Mononuclear cell (primary cell): ENCODE measurements around the gene DCAF10. TPM values are rescaled to one million over a fixed set of nuclear protein-coding genes. Genes with fewer than 3 reads are reported as not detected.
"Not testable (repeated sequence)": the region's sequence is repeated elsewhere in the genome, so short reads cannot be mapped to it uniquely, and the experiment has no call there.

Experiments used
- H3K27me3 ChIP-seq: 2 replicates; pipeline ENCODE4 v1.6.0; 2011; ENCODE audit warnings: low read length, control low read depth; ENCODE audit not compliant: insufficient read depth
- H3K4me1 ChIP-seq: 2 replicates; pipeline ENCODE4 v1.5.1; 2011; ENCODE audit warnings: mild to moderate bottlenecking, low read length, control low read depth; ENCODE audit not compliant: insufficient read depth
- H3K4me3 ChIP-seq: 2 replicates; pipeline ENCODE4 v1.5.1; 2011; ENCODE audit warnings: mild to moderate bottlenecking, low read length, moderate library complexity
- H3K9me3 ChIP-seq: 2 replicates; pipeline ENCODE4 v1.5.1; 2011; ENCODE audit warnings: low read depth, mild to moderate bottlenecking, control low read depth, low read length
- total RNA-seq: library from RNA; depleted of rRNA; stranded (reverse); fragments of >200 nt; gene quantifications from one replicate; pipeline ENCODE4 v1.2.3, GENCODE V29; 2012

Gene DCAF10
- total RNA-seq, 1 donor: 8.8 TPM

DNA sequence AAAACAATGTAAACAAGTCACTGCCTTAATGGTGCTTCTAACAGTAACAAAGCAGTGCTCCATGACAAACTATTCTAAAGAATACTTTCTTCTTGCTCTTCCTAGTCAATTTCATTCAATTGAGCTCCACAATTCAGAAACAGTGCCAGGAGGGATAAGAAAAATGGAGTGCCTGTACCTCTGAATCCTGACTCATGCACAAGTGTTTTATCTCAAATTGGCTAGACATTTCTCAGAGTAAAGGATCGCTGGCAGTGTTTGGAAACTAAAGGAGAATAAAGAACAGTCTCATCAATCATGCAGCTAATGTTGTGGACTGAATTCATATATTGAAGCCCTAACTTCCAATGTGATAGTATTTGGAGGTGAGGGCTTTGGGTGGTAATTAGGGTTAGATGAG is 75.8 kb downstream of the DCAF10 start:
- Histone ChIP-seq H3K4me3 (no peak overlapping the region), H3K9me3 (no peaks in the 10 kb centered on the region), H3K4me1 (no peaks in the 10 kb centered on the region), H3K27me3 (no peaks in the 10 kb centered on the region)

DNA sequence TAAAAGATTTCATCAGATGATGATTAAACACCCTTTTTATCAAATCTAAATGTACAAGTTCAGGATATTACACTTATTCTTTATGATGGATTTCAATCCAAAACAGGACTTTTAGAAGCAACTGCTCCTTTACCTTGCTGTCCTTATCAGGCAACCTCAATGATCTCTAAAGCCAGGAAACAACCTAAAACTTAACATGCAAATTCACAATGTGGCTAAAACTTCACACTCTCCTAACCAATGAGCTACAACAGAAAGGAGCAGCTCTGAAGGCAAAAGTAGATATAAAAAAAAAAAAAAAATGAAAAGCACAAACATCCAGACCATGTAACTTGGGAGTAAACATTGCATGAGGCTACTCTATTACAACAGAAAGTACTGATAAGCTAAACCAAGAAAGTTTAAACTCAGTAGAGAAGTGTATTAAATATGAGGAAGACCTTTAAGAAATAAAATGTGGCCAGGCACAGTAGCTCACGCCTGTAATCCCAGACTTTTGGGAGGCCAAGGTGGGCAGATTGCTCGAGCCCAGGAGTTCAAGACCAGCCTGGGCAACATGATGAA is 80.4 kb downstream of the DCAF10 start:
- H3K4me3 ChIP-seq: no peak overlapping the region
- H3K9me3 ChIP-seq: no peaks in the 10 kb centered on the region
- no peaks in the 10 kb centered on the region for H3K27me3 ChIP-seq
- no peaks in the 10 kb centered on the region for H3K4me1 ChIP-seq

DNA sequence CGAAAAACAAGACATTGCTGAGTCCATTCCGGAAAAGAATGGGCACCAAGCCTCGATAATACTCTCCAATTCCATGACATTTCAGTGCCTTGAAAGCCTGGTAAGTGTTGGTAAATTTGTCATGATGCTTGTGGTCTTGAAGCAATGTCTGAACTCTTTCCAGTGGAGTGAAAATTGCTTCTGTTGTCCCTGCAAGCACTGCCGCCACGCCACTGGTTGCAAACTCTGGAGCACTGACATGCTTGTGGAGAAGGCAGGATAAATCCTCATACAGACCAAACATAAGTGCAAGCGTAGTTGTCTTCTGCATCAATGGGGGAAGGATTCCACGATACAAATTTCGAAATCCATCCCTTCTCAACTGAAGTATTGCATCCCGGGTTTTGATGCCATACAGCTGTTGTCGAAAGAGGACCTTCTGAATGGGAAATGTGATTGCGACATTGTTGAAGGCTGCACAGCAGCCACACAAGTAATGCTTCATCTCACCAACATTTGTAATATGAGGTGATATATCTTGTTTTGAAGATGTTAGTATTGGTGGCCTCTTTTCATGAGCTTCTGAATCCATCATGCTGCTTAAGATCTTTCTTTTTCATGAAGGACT is 87.5 kb downstream of the DCAF10 start:
- not testable (repeated sequence) for H3K4me3 ChIP-seq, H3K9me3 ChIP-seq, H3K4me1 ChIP-seq, H3K27me3 ChIP-seq

DNA sequence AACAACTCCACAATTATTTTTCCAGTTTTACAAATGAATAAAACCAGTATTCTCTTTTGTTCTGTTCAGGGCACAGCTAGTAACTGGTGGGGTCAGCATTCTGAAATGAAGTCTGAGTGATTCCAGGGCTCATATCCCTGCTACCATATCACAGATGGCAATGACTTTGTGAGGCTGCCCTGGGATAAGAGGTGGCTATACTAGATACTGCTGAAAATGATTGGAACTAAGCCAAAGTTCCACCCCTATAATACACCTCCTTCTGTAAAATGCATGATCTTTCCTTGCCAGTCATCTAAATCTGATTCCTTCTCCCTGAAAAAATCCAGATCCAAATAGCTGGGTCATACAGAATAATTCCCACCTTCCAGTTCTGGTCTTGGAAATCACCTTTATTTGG is 88.9 kb downstream of the DCAF10 start:
- peaks cover 9% of the 10 kb centered on the region for H3K4me1 ChIP-seq
- no peak overlapping the region for H3K4me3 ChIP-seq
- no peaks in the 10 kb centered on the region for H3K27me3 ChIP-seq
- no peaks in the 10 kb centered on the region for H3K9me3 ChIP-seq

DNA sequence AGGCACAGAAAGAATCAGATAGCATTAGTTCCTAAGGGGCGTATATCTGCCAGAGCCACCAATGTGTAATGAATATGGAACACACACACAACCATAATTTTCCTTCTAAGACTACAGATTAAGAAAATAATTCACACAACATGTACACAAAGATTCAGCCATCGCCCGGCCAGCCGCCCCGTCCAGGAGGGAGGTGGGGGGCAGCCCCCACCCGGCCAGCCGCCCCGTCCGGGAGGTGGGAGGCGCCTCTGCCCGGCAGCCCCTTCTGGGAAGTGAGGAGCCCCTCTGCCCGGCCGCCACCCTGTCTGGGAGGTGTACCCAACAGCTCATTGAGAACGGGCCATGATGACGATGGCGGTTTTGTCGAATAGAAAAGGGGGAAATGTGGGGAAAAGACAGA is 90.4 kb downstream of the DCAF10 start:
- not testable (repeated sequence) for H3K4me1 ChIP-seq, H3K4me3 ChIP-seq, H3K27me3 ChIP-seq, H3K9me3 ChIP-seq

DNA sequence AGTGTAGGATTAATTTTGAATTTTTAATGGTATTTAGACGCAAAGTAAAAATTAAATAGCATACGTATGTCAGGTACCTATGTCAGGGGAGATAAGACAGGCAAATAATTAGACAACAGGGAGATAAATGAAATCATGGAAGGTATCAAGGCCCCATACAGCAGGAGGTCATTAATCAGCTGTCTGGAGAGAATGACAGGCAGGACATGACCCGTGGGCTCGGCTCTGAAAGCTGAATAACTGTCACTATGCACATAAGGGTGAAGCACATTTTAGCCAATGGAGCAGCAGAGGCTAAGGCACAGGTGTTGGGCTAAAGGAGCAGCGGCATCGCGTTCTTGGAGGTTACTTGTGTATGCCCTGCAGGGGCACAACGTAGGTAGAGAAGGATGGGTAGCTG is 91.5 kb downstream of the DCAF10 start:
- H3K9me3 ChIP-seq: no peaks in the 10 kb centered on the region
- no peak overlapping the region for H3K4me3 ChIP-seq
- H3K4me1 ChIP-seq: peaks cover 9% of the 10 kb centered on the region
- no peaks in the 10 kb centered on the region for H3K27me3 ChIP-seq

DNA sequence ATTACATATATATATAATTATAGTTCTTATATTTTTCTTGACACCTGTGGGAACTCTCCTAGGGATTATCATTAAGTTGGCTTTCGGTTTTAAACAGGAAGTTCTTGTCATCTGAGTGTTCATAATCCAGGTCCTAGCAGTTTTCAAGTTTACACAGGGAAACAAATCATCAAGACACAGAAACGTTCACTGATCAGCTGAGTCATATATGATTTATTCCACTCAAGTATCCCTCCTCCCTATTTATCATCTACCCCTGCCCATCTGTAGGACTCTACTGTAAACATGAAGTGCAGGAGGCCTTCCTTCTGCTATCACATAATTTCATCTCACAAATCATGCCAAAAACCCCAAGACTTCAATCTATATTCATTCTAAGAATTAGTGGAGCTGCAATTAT is 97.1 kb downstream of the DCAF10 start:
- Histone ChIP-seq H3K4me3 (no peak overlapping the region), H3K27me3 (no peaks in the 10 kb centered on the region), H3K9me3 (no peaks in the 10 kb centered on the region), H3K4me1 (peaks cover 2% of the 10 kb centered on the region)

DNA sequence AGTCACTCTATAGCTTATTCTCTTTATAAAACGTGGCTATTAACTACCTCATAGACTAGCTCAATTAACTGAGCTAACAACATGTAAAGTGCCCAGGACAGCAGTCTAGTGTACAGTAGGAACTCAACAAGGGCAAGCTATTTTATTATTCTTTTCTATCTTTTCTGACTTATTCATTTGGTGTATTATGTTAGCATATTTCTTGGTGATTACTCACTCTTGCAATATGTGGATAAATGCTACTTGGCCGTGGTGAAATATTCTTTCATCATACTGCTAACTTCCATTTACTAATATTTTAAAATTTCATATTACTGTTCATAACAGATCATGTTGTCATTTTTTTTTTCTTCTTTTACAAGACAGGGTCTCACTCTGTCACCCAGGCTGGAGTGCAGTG is 98.4 kb downstream of the DCAF10 start:
- H3K9me3 ChIP-seq: no peaks in the 10 kb centered on the region
- H3K27me3 ChIP-seq: no peaks in the 10 kb centered on the region
- H3K4me3 ChIP-seq: no peak overlapping the region
- peaks cover 11% of the 10 kb centered on the region for H3K4me1 ChIP-seq

DNA sequence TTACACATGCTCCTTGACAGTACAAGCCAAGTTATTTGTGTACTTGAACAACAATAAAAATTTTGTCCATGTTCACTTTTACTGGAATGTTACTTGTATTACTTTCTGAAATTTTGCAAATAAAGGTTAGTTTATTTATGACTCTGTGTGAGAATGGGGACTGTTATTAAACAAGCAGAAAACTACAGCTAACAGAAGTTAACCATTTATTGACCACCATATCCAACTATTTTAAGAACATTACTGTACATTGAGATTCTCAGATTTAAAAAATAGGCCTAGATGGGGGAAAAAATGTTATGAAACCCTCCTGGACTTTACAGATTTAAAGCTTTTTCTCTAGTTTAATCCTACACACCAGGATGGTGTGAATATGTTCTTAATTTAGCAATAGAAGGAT is 101.5 kb downstream of the DCAF10 start:
- H3K9me3 ChIP-seq: no peaks in the 10 kb centered on the region
- no peak overlapping the region for H3K4me3 ChIP-seq
- no peaks in the 10 kb centered on the region for H3K27me3 ChIP-seq
- peaks cover 19% of the 10 kb centered on the region for H3K4me1 ChIP-seq

DNA sequence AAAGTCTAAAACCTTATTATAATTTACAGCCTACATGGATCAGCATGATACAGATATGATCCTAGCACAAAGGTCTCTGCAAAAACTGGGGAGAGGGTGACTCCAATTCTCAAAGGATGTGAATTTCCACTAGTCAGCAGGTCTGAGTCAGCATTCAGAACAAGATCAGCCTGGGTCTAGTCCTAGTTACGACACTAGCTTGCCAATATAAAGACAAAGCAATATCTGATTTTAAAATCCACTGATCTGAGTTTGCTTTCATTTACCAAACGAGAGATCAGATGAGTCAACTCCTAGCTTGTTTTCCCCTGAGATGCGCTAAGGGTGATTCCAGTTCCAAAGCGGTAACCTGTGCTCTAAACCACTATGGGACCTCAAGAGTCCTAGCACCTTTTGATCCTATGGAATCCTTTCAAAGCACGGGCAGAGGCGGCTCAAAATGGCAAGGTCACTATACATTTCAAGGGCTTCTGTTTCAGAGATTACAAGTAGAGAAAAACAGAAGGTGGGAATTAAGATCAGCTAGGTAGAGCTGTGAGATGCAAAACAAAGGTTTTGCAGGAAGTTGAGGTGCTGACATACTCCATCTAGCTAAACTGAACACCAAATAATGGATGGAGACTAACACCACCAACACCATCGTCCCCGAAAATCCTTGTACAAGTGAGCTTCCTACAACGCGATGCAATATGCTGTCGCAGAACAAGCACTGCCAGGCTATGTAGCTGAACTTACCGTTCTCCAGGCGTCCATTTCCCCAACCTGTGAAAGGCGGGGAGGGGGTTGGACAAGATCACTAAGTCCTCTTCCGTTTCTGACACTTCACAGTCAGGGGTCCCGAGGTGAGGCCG is 102.4 kb downstream of the DCAF10 start:
- Histone ChIP-seq H3K9me3 (no peaks in the 10 kb centered on the region), H3K27me3 (no peaks in the 10 kb centered on the region), H3K4me1 (peaks cover 20% of the 10 kb centered on the region), H3K4me3 (peak overlapping the region; percentile 84)

DNA sequence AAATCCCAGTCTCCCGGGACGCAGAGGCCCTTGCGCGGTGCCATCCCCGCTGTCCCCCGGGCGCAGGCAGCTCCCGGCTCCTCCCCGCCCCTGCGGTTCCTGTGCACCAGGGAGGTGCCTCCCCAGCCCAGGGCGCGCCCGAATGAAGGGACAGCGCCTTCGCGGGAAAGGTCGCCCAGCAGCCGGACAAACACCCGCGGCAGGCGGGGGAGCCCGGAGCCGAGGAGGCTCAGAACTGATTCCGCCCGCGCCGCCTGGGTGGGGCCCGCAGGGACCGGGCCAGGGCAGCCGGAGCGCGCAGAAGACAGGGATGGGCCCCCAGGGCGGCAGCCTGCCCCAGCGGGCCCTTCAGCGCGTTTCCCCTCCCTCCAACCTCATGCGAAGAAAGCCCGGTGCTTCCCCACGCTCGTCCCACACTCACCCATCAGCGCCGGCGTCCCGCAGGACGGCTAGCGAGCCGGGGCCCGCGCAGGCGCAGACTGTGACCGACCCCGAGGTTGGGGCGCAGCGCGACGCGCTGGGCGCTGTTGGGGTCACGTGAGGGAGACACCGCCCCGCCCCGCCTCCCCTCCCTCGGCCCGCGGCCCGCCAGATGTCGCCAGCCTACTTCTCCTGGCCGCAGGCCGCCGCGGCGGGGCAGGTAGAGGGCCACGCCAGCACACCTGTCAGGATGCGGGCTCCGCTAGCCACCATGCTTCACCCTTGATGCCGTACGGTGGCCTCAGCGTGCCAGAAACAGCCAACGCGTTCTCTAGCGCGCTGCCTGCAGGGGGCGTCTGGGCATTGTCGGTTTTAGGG is 103.2 kb downstream of the DCAF10 start, which contains the start of gene SLC25A51:
Gene SLC25A51 (minus strand): TSS at position 481 of the 798 bp plus-strand sequence. CDS start 15,577 bp downstream, outside the sequence.
- no peaks in the 10 kb centered on the region for H3K9me3 ChIP-seq
- no peaks in the 10 kb centered on the region for H3K27me3 ChIP-seq
- peak within 1 kb of the TSS; percentile 84 for H3K4me3 ChIP-seq
- H3K4me1 ChIP-seq: peaks cover 27% of the 10 kb centered on the region

DNA sequence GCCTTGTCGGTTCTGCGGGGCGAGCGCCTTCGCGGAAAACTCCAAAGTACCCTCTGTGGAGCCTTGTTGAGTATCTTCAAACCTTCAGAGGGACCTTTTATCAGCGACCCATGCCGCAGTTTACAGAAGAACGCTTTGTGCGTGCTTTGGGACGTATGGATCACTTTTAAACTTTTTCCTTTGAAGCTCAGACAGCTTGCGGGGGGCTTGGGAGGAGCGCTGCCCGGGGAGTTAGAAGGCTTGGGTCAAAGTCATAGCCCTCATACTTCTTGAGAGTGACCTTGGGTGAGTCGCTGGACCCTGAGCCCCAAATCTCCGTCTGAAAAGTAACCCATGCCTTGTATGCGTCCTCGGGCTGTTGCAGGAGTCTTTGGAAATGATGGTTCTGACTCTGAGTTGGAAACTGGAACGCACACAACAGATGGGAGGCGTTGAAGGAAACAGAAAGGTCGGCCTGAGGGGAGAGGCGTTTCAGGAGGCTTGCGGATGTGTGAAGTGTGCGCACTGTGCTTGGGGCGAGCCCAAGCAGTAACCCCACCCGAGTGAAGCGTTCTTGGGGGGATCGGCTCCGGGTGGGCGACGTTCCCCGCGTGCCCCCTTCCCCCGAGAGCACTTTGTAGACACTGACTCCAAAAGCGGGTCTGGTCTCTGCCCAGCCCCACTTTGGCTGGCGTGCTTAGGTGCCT is 104.0 kb downstream of the DCAF10 start:
- Histone ChIP-seq H3K27me3 (no peaks in the 10 kb centered on the region), H3K9me3 (no peaks in the 10 kb centered on the region), H3K4me1 (peaks cover 35% of the 10 kb centered on the region), H3K4me3 (peak overlapping the region; percentile 84)

DNA sequence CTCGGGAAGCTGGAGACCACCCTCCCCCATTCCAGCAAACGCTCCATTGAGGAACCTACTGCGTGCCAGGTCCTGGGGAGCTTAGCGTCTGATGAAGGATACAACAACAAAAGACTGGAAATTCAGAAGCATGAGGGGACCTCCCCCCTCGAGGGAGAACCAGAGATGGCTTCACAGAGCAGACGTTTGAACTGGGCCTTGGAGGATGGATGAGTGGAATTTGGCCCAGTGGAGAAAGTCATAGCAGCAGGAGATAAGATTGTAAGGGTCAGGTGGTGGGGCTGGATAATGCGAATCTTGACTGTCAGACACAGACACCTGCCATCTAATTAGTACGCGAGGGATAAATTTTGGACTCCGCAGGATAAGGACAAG is 104.5 kb downstream of the DCAF10 start:
- H3K4me3 ChIP-seq: no peak overlapping the region

DNA sequence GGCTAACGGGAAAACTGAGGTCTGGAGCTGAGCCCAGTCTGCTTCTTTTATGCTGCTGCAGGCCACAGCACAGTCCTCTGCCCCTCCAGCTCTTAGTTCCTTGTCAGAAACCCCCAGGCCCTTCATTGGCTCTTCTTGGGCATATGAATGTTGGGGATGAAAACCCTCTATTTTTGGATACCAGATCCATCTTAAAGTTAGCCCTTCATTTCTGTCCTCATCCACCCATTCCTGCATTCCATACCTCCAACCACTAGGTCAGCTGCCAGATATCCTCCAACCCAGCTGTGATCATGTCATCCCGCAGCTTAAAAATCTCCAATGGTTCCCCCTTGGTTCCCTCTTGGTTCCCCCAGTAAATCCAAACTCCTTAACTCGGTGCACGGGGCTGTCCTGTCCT is 105.2 kb downstream of the DCAF10 start:
- peaks cover 41% of the 10 kb centered on the region for H3K4me1 ChIP-seq

More for the DNA sequence above, 104.5 kb downstream of the DCAF10 start:
- Histone ChIP-seq H3K27me3 (no peaks in the 10 kb centered on the region), H3K4me1 (peaks cover 40% of the 10 kb centered on the region), H3K9me3 (no peaks in the 10 kb centered on the region)

More for the DNA sequence above, 105.2 kb downstream of the DCAF10 start:
- Histone ChIP-seq H3K4me3 (no peak overlapping the region), H3K27me3 (no peaks in the 10 kb centered on the region), H3K9me3 (no peaks in the 10 kb centered on the region)
